HepG2 (cell line): ENCODE data around the gene TXLNA. TPM values are rescaled to one million over a fixed set of nuclear protein-coding genes. Genes with fewer than 3 reads are reported as not detected.
A peak's percentile ranks its signal among the peaks of the same experiment; 100 is the strongest.

Experiments used
- ATF7 ChIP-seq, 2 experiments: fragments of 450-650 bp in 1 of 2; sonication (generic) in 1 of 2; formaldehyde crosslinking in 1 of 2; IDR thresholded peaks; 2 replicates each; pipeline versions ENCODE4 v1.4.0 to v1.6.1; 2016 to 2020; ENCODE audit warnings: antibody characterized with exemption in 1 of 2, mild to moderate bottlenecking in 1 of 2, missing genetic modification reagents in 1 of 2
- KLF13 ChIP-seq: sonication (generic); formaldehyde crosslinking; IDR thresholded peaks from 2 replicates; pipeline ENCODE4 v1.4.0; 2020; ENCODE audit warnings: mild to moderate bottlenecking, missing genetic modification reagents
- MED8 ChIP-seq: sonication (generic); formaldehyde crosslinking; IDR thresholded peaks from 2 replicates; pipeline ENCODE4 v1.8.1; 2023; ENCODE audit warnings: mild to moderate bottlenecking, missing genetic modification reagents; ENCODE audit not compliant: insufficient replicate concordance
- MXD4 ChIP-seq: IDR thresholded peaks from 2 replicates; pipeline ENCODE4 v1.6.1; 2016; ENCODE audit warnings: mild to moderate bottlenecking, missing biosample characterization, missing genetic modification reagents
- NFATC3 ChIP-seq: sonication (generic); formaldehyde crosslinking; IDR thresholded peaks from 2 replicates; pipeline ENCODE4 v1.5.1; 2020; ENCODE audit warnings: mild to moderate bottlenecking, missing genetic modification reagents
- ZBTB1 ChIP-seq: sonication (generic); formaldehyde crosslinking; IDR thresholded peaks from 2 replicates; pipeline ENCODE4 v1.4.0; 2020; ENCODE audit warnings: missing genetic modification reagents, borderline replicate concordance
- ZMYM4 ChIP-seq: sonication (generic); formaldehyde crosslinking; IDR thresholded peaks from 2 replicates; pipeline ENCODE4 v1.8.1; 2023; ENCODE audit warnings: mild to moderate bottlenecking, missing genetic modification reagents
- ZNF326 ChIP-seq: sonication (generic); formaldehyde crosslinking; IDR thresholded peaks from 2 replicates; pipeline ENCODE4 v1.4.0; 2020; ENCODE audit warnings: missing genetic modification reagents, borderline replicate concordance
- ZNF549 ChIP-seq: sonication (generic); formaldehyde crosslinking; IDR thresholded peaks from 2 replicates; pipeline ENCODE4 v1.5.0; 2020; ENCODE audit warnings: missing genetic modification reagents
- ZNF660 ChIP-seq: sonication (generic); formaldehyde crosslinking; IDR thresholded peaks from 2 replicates; pipeline ENCODE4 v1.5.1; 2020; ENCODE audit warnings: mild to moderate bottlenecking, low read depth, missing genetic modification reagents, borderline replicate concordance
- ZNF703 ChIP-seq: sonication (generic); formaldehyde crosslinking; IDR thresholded peaks from 2 replicates; pipeline ENCODE4 v1.5.1; 2020; ENCODE audit warnings: missing genetic modification reagents, mild to moderate bottlenecking, moderate library complexity, borderline replicate concordance
- ZNF780A ChIP-seq: sonication (generic); formaldehyde crosslinking; IDR thresholded peaks from 2 replicates; pipeline ENCODE4 v1.8.0; 2022; ENCODE audit warnings: mild to moderate bottlenecking, missing genetic modification reagents, moderate library complexity
- polyA plus RNA-seq, 8 experiments: library from polyadenylated mRNA; depleted of rRNA in 3 of 8; stranded (reverse) in 7 of 8; unstranded in 1 of 8; fragments of >200 nt; fragmentation: Illumina TruSeq in 4 of 8; extraction: Trizol in 4 of 8; gene quantifications; 2 replicates each; pipeline versions ENCODE4 v1.2.1 to v1.2.3, GENCODE V29; 2011 to 2016; ENCODE audit warnings: low read depth in 4 of 8, missing spikeins in 1 of 8, mixed read lengths in 1 of 8; ENCODE audit not compliant: insufficient read depth in 1 of 8
- total RNA-seq, 5 experiments: library from RNA; depleted of rRNA; stranded (reverse); fragments of >200 nt; fragmentation: Illumina TruSeq; extraction: Trizol; gene quantifications; 2 replicates each; pipeline ENCODE4 v1.2.3, GENCODE V29; 2016; ENCODE audit warnings: low read depth in 1 of 5
- TF ChIP-seq, protein P1 (sequence below): sonication (generic); formaldehyde crosslinking; IDR thresholded peaks from 2 replicates; pipeline ENCODE4 v1.4.0; 2020; ENCODE audit warnings: missing genetic modification reagents, borderline replicate concordance
- TF ChIP-seq, protein P2 (sequence below): sonication (generic); formaldehyde crosslinking; IDR thresholded peaks from 2 replicates; pipeline ENCODE4 v1.4.0; 2020; ENCODE audit warnings: mild to moderate bottlenecking, missing genetic modification reagents
- TF ChIP-seq, protein P3 (sequence below): sonication (generic); formaldehyde crosslinking; IDR thresholded peaks from 2 replicates; pipeline ENCODE4 v1.5.0; 2020; ENCODE audit warnings: mild to moderate bottlenecking, missing genetic modification reagents
- TF ChIP-seq, protein P4 (sequence below): IDR thresholded peaks from 2 replicates; pipeline ENCODE4 v1.6.1; 2016; ENCODE audit warnings: control low read depth
- TF ChIP-seq, protein P5 (sequence below), 2 experiments: sonication (generic) in 1 of 2; formaldehyde crosslinking in 1 of 2; IDR thresholded peaks; 2 replicates each; pipeline versions ENCODE4 v1.5.1 to v1.6.1; 2011 to 2020; ENCODE audit warnings: borderline replicate concordance in 1 of 2, low read depth in 1 of 2, low read length in 1 of 2, mild to moderate bottlenecking in 1 of 2, missing genetic modification reagents in 1 of 2, moderate library complexity in 1 of 2

The TXLNA gene
- total and polyA plus RNA-seq, 2 of the 13 experiments (the other 11 are each of a cell fraction or from before 2014, with no cell fraction given): 29.6 to 67.8 TPM

DNA sequence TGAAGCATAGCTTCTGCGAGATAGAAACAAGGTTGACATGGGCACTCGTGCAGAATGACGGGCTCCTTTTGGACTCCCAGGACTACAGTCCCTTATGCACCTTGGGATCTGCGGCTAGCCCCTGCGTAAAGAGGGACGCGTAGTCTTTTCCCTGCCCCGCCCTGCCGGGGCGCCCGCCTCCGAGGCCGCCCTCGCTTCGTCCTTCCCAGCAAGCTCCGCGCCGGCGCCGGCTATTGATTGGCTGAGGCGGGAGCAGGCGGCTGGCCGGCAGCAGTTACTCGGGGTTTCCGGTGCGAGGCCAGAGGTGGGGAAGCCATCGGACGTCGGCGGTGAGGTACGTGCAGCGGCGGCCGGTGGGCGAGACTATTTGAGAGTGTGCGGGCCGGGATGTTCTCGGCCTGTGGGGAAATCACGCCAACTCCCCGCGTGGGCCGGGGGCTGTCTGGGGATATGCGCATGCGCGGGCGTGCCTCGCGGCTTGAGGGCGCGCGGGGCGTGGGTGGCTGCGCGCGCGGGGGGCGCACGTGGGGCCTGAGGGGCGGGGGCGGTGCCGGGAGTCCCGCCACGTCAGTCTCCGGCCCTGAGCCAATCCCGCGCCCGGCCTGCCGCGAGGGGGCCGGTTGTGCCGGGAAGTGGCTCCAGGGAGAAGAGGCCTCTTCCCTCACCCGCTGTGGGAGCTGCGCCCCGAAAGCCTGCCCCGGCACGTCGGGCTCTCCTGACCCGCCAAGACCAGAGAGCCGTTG lies at the start of gene TXLNA (continued):
- TF ChIP-seq, protein P1, sequence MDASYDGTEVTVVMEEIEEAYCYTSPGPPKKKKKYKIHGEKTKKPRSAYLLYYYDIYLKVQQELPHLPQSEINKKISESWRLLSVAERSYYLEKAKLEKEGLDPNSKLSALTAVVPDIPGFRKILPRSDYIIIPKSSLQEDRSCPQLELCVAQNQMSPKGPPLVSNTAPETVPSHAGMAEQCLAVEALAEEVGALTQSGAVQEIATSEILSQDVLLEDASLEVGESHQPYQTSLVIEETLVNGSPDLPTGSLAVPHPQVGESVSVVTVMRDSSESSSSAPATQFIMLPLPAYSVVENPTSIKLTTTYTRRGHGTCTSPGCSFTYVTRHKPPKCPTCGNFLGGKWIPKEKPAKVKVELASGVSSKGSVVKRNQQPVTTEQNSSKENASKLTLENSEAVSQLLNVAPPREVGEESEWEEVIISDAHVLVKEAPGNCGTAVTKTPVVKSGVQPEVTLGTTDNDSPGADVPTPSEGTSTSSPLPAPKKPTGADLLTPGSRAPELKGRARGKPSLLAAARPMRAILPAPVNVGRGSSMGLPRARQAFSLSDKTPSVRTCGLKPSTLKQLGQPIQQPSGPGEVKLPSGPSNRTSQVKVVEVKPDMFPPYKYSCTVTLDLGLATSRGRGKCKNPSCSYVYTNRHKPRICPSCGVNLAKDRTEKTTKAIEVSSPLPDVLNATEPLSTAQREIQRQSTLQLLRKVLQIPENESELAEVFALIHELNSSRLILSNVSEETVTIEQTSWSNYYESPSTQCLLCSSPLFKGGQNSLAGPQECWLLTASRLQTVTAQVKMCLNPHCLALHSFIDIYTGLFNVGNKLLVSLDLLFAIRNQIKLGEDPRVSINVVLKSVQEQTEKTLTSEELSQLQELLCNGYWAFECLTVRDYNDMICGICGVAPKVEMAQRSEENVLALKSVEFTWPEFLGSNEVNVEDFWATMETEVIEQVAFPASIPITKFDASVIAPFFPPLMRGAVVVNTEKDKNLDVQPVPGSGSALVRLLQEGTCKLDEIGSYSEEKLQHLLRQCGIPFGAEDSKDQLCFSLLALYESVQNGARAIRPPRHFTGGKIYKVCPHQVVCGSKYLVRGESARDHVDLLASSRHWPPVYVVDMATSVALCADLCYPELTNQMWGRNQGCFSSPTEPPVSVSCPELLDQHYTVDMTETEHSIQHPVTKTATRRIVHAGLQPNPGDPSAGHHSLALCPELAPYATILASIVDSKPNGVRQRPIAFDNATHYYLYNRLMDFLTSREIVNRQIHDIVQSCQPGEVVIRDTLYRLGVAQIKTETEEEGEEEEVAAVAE: 0 out of 2 replicates have a peak, but pooled peaks have one; percentile 76
- TF ChIP-seq MED8: no peak
- TF ChIP-seq, protein P2, sequence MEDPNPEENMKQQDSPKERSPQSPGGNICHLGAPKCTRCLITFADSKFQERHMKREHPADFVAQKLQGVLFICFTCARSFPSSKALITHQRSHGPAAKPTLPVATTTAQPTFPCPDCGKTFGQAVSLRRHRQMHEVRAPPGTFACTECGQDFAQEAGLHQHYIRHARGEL (CRISPR knock-in tag): peak; percentile 85; the same call in 1 of the 2 replicates
- TF ChIP-seq KLF13 (CRISPR knock-in tag): 0 out of 2 replicates have a peak, but pooled peaks have one; percentile 44
- no peak for TF ChIP-seq ZNF660 (CRISPR knock-in tag)
- no peak for TF ChIP-seq ZNF549 (CRISPR knock-in tag)
- peak; percentile 67; the same call in 1 of the 2 replicates for TF ChIP-seq MXD4 (CRISPR knock-in tag)
- TF ChIP-seq ZNF780A (CRISPR knock-in tag): peak; percentile 90
- 0 out of 2 replicates have a peak, but pooled peaks have one; percentile 10 for TF ChIP-seq ZBTB1
- no peak for TF ChIP-seq ZNF326 (CRISPR knock-in tag)
- peak; percentile 79 for TF ChIP-seq ZMYM4 (CRISPR knock-in tag)
- TF ChIP-seq, protein P3, sequence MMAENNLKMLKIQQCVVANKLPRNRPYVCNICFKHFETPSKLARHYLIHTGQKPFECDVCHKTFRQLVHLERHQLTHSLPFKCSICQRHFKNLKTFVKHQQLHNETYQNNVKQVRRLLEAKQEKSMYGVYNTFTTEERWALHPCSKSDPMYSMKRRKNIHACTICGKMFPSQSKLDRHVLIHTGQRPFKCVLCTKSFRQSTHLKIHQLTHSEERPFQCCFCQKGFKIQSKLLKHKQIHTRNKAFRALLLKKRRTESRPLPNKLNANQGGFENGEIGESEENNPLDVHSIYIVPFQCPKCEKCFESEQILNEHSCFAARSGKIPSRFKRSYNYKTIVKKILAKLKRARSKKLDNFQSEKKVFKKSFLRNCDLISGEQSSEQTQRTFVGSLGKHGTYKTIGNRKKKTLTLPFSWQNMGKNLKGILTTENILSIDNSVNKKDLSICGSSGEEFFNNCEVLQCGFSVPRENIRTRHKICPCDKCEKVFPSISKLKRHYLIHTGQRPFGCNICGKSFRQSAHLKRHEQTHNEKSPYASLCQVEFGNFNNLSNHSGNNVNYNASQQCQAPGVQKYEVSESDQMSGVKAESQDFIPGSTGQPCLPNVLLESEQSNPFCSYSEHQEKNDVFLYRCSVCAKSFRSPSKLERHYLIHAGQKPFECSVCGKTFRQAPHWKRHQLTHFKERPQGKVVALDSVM: 0 out of 2 replicates have a peak, but pooled peaks have one; percentile 12
- peak; percentile 69; the same call in 1 of the 2 replicates for TF ChIP-seq ZNF703 (CRISPR knock-in tag)
- TF ChIP-seq, protein P4, sequence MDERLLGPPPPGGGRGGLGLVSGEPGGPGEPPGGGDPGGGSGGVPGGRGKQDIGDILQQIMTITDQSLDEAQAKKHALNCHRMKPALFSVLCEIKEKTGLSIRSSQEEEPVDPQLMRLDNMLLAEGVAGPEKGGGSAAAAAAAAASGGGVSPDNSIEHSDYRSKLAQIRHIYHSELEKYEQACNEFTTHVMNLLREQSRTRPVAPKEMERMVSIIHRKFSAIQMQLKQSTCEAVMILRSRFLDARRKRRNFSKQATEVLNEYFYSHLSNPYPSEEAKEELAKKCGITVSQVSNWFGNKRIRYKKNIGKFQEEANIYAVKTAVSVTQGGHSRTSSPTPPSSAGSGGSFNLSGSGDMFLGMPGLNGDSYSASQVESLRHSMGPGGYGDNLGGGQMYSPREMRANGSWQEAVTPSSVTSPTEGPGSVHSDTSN (CRISPR knock-in tag): peak; percentile 46; the same call in 1 of the 2 replicates
- TF ChIP-seq, protein P5, sequence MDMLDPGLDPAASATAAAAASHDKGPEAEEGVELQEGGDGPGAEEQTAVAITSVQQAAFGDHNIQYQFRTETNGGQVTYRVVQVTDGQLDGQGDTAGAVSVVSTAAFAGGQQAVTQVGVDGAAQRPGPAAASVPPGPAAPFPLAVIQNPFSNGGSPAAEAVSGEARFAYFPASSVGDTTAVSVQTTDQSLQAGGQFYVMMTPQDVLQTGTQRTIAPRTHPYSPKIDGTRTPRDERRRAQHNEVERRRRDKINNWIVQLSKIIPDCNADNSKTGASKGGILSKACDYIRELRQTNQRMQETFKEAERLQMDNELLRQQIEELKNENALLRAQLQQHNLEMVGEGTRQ (IDR thresholded peaks at IDR 0.05; ENCODE audit: low read depth, low read length): no peak
- TF ChIP-seq, protein P5 (CRISPR knock-in tag; IDR thresholded peaks at IDR 0.05; ENCODE audit: borderline replicate concordance): no peak; the same call in 1 of the 2 replicates
- TF ChIP-seq ATF7 (IDR thresholded peaks at IDR 0.05): no peak
- TF ChIP-seq ATF7 (CRISPR knock-in tag; IDR thresholded peaks at IDR 0.05): no peak
- no peak for TF ChIP-seq NFATC3
